Prostate gland (tissue), 2 donors: ENCODE measurements around the gene PSMB4. TPM values are rescaled to one million over a fixed set of nuclear protein-coding genes. Genes with fewer than 3 reads are reported as not detected.

Source experiments
- DNase-seq: peaks from one replicate; pipeline ENCODE4 v3.0.0-alpha.2; 2019; ENCODE audit warnings: low spot score
- H3K27ac ChIP-seq, 2 donors: fragments of 200-600 bp; sonication (generic); 2 replicates each; pipeline ENCODE4 v1.5.1; 2017 to 2019
- H3K27me3 ChIP-seq: fragments of 200-600 bp; sonication (generic); replicated peaks from 2 replicates; pipeline ENCODE4 v1.5.1; 2019; ENCODE audit not compliant: insufficient read depth
- H3K36me3 ChIP-seq, 2 donors: fragments of 200-600 bp; sonication (generic); 1 replicate in 1 of 2; 2 replicates in 1 of 2; pipeline versions ENCODE4 v1.5.1 to v1.8.1; 2017 to 2019
- H3K4me1 ChIP-seq: fragments of 200-600 bp; sonication (generic); replicated peaks from 2 replicates; pipeline ENCODE4 v1.5.1; 2019
- H3K4me3 ChIP-seq, 2 donors: fragments of 200-600 bp; sonication (generic); 2 replicates each; pipeline ENCODE4 v1.5.1; 2017 to 2019
- H3K9me3 ChIP-seq: fragments of 200-600 bp; sonication (generic); 2 replicates; pipeline ENCODE4 v1.5.1; 2017
- CTCF ChIP-seq, 4 experiments: fragments of 200-600 bp in 2 of 4; fragments of 450-650 bp in 2 of 4; sonication (generic) in 2 of 4; IDR thresholded peaks; 1 replicate in 3 of 4; 2 replicates in 1 of 4; pipeline ENCODE4 v1.5.1; 2016 to 2019; ENCODE audit warnings: antibody characterized with exemption in 4 of 4, mild to moderate bottlenecking in 2 of 4, moderate library complexity in 2 of 4
- POLR2A ChIP-seq: fragments of 450-650 bp; IDR thresholded peaks from one replicate; pipeline ENCODE4 v1.6.1; 2016; ENCODE audit warnings: antibody characterized with exemption, mild to moderate bottlenecking
- POLR2AphosphoS5 ChIP-seq: sonication (generic); formaldehyde crosslinking; IDR thresholded peaks from one replicate; pipeline ENCODE4 v1.6.1; 2017; ENCODE audit warnings: antibody characterized with exemption
- WGBS: methylation state at CpG from one replicate; pipeline ENCODE4 v1.1.5; 2018; 5-methylcytosine and 5-hydroxymethylcytosine counted together
- intact Hi-C: fragments of 100-400 bp; cut with DNase I; formaldehyde crosslinking; loops from one replicate; pipeline ENCODE4 v1.14.2; 2022
- total RNA-seq, 2 donors: library from RNA; depleted of rRNA; stranded (reverse); fragments of >200 nt; gene quantifications; one replicate each; pipeline ENCODE4 v1.1.0, GENCODE V29; 2016

The PSMB4 gene
- total RNA-seq, 2 donors from 2014 or later, result 229 to 275 TPM

- WGBS, result 94% methylated on average over 7 of the region's 7 CpGs
- intact Hi-C loops, result no loop called here
- H3K4me1 ChIP-seq, result peaks cover 11% of the 10 kb centered on the region
- H3K9me3 ChIP-seq, result no peaks in the 10 kb centered on the region
- DNase-seq, result no peak
- no peaks in the 10 kb centered on the region for H3K27me3 ChIP-seq
- H3K27ac ChIP-seq, result no peak overlapping the region
- no peaks in the 10 kb centered on the region for H3K36me3 ChIP-seq
- TF ChIP-seq POLR2AphosphoS5 (no peak), POLR2A (no peak), CTCF (IDR thresholded peaks at IDR 0.05) (no peak)
- H3K4me3 ChIP-seq, result no peak overlapping the region
Measured at GRCh38 chr1:151369302-151369610, 30.1 kb upstream of the PSMB4 start.

- TF ChIP-seq CTCF (IDR thresholded peaks at IDR 0.05) (no peak), POLR2A (no peak), POLR2AphosphoS5 (no peak)
- no peaks in the 10 kb centered on the region for H3K27me3 ChIP-seq
- H3K36me3 ChIP-seq, result no peaks in the 10 kb centered on the region
- H3K4me1 ChIP-seq, result peaks cover 11% of the 10 kb centered on the region
- H3K4me3 ChIP-seq, result no peak overlapping the region
- intact Hi-C loops, result no loop called here
- H3K27ac ChIP-seq, result no peak overlapping the region
- WGBS, result 81% methylated on average over 15 of the region's 15 CpGs
- H3K9me3 ChIP-seq, result no peaks in the 10 kb centered on the region
- no peak for DNase-seq
Measured at GRCh38 chr1:151369621-151370048, 29.7 kb upstream of the PSMB4 start.

GRCh38 chr1:151370211-151370911 is 29.0 kb upstream of the PSMB4 start:
- Histone ChIP-seq H3K4me1 (peaks cover 11% of the 10 kb centered on the region), H3K36me3 (no peaks in the 10 kb centered on the region), H3K4me3 (no peak overlapping the region), H3K9me3 (no peaks in the 10 kb centered on the region), H3K27me3 (no peaks in the 10 kb centered on the region), H3K27ac (peak overlapping the region in 1 of 2 donors; percentile 63)
- intact Hi-C loops, result no loop called here
- TF ChIP-seq CTCF (IDR thresholded peaks at IDR 0.05), result no peak
- no peak for TF ChIP-seq POLR2A
- TF ChIP-seq POLR2AphosphoS5, result no peak
- DNase-seq, result no peak
- 56% methylated on average over 6 of the region's 6 CpGs for WGBS

GRCh38 chr1:151371370-151372057 is 27.9 kb upstream of the PSMB4 start:
- no peaks in the 10 kb centered on the region for H3K9me3 ChIP-seq
- intact Hi-C loops, result no loop called here
- peak; percentile 59 for DNase-seq
- WGBS, result 9% methylated on average over 9 of the region's 9 CpGs
- H3K4me1 ChIP-seq, result peaks cover 11% of the 10 kb centered on the region
- peak overlapping the region; percentile 63 to 75 for H3K27ac ChIP-seq
- H3K36me3 ChIP-seq, result no peaks in the 10 kb centered on the region
- TF ChIP-seq POLR2A, result no peak
- peak; percentile 54 for TF ChIP-seq POLR2AphosphoS5
- no peak for TF ChIP-seq CTCF (IDR thresholded peaks at IDR 0.05)
- H3K4me3 ChIP-seq, result peak overlapping the region; percentile 24 to 36
- no peaks in the 10 kb centered on the region for H3K27me3 ChIP-seq
